GM19467 (cell line): ENCODE results near the gene CLEC16A.
"Not testable (repeated sequence)": the region's sequence is repeated elsewhere in the genome, so short reads cannot be mapped to it uniquely, and the experiment has no call there.

Source experiments
- ATAC-seq: cut with Tn5 transposase; IDR thresholded peaks from one replicate; pipeline ENCODE4 v1.9.1; 2021; ENCODE audit warnings: mild to moderate bottlenecking, moderate library complexity; ENCODE audit not compliant: unreplicated experiment

The CLEC16A gene

GRCh38 chr16:10965440-10966061, 21.2 kb downstream of the CLEC16A start:
- peak; percentile 47 for ATAC-seq

DNA sequence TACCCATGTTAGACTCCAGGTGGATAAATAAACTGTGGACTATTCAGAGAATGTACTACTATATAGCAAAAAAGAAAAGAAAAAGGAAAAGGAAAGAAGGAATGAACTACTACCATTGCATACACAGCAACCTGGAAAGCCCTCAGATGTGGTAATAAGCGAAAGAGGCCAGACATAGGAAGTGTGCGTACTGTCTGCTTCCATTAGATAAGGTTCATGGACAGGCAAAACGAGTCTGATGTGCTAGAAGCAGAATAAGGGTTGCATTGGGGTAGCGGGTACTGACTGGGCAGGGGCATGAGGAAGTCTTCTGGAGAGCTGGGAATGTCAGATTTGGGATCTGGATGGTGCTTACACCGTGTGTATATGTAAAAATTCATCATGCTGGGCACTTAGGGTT, 21.8 kb downstream of the CLEC16A start:
- ATAC-seq: no peak

DNA sequence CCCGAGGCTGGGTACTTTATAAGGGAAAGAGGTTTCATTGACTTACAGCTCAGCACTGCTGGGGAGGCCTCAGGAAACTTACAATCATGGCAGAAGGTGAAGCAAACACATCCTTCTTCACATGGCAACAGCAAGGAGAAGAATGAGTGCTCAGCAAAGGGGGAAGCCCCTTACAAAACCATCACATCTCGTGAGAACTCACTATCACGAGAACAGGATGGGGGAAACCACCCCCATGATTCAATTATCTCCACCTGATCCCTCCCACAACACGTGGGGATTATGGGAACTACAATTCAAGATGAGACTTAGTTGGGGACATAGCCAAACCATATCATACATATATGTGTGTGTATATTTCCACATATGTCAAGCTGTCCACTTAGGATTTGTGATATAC, 22.2 kb downstream of the CLEC16A start:
- not testable (repeated sequence) for ATAC-seq

- no peak for ATAC-seq
Observed at GRCh38 chr16:10967986-10968385, 23.6 kb downstream of the CLEC16A start.

GRCh38 chr16:10968498-10968897, 24.1 kb downstream of the CLEC16A start:
- ATAC-seq: no peak

GRCh38 chr16:10969615-10970014, 25.3 kb downstream of the CLEC16A start:
- no peak for ATAC-seq

GRCh38 chr16:10970065-10970464, 25.7 kb downstream of the CLEC16A start:
- ATAC-seq: no peak

- no peak for ATAC-seq
Observed at GRCh38 chr16:10971560-10971961, 27.2 kb downstream of the CLEC16A start.

DNA sequence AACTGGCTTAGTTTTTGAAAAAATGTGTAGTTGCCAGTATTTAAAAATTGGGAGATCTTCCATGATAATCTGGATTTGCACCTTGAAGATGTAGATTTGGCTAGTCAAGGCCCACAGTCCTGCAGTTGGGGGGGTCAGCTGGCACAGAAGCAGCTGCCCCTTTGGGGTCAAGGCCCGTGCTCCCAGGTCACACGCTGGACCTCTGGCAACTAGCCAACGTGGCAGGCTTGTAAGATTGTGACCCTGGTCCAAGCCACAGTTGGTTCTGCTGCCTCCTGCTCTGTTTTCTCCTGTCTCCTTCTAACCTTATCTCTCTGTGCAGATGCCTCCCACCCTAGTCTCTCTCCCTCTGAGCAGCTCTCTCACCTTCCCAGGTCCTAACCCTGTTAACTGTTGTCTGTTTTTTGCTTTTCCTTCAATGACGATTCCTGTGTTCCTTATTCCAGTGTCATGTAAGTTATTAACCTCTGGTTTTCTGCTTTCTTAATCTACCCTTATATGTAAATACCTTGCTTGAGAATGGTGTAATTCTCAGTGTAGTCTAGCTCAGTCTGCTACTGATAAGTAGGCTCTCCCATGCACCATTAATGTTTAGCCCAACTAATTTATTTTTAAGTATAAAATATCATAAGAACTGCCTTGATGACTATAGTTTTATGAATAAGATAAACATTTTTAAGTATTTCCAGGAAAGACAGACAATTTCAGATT, 27.9 kb downstream of the CLEC16A start:
- no peak for ATAC-seq

- ATAC-seq: no peak
Observed at GRCh38 chr16:10972819-10973464, 28.6 kb downstream of the CLEC16A start.

- ATAC-seq: no peak
Observed at GRCh38 chr16:10976634-10977033, 32.3 kb downstream of the CLEC16A start.

GRCh38 chr16:10978124-10978523, 33.8 kb downstream of the CLEC16A start:
- ATAC-seq: no peak

- ATAC-seq: no peak
Observed at GRCh38 chr16:10978871-10979446, 34.6 kb downstream of the CLEC16A start.

DNA sequence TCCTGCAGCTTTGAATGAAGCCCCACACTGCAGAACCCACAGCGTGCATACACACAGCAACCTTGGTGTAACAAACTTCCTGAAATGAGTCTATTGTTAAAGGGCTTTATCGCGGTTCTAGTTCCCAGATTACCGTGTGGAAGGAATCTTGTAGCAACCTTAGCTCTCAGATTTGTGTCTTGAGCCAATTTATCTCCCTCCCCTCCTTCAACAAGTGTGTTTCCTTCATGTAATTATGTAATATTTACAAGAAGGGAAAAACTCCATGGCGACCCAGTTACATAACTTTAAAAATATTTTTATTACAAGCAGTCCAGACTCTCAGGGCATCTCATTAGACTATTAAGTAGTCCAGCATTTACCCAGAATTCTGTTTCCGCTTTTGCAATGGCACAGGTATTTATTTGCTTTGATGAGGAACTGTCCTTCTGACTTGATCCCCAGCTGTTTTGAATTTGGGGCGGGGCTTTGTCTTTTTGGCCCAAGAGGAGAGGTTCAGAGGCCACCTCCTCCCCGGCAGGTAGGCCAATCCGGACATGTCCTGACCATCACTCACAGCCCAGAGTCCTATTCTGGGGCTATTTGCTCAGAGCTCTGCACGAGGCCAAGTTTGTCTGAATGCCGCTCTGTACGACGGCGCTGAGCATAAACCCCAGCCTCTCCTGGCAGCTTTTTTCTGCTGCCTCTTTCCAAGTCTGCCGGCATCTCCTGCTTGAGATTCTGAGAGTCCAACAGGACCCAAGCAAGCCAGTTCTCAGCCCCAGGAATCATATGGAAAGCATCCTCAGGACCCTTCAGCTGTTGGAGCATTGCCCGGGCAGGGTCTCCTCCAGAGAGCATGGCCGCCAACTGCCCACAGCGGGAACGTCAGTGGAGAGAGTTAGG, 35.6 kb downstream of the CLEC16A start:
- no peak for ATAC-seq

DNA sequence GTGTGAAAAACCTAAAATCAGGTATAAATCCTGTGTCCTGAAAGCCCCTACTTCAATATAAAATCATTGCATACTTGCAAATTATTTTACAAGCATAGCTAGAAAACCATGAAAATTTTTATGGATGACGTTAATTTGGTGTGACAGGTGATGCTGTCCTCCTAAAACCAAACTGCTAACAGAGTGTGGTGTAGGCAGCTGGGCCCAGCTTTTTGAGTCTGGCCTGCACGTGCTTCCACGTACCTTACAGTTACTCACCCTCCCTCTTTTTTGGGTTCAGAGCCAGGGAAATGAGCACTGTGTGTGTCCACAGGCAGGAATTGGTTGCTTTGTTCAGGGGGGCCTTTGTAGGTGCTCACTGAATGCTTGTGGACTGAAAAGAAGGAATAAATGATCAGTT, 36.4 kb downstream of the CLEC16A start:
- ATAC-seq: no peak

DNA sequence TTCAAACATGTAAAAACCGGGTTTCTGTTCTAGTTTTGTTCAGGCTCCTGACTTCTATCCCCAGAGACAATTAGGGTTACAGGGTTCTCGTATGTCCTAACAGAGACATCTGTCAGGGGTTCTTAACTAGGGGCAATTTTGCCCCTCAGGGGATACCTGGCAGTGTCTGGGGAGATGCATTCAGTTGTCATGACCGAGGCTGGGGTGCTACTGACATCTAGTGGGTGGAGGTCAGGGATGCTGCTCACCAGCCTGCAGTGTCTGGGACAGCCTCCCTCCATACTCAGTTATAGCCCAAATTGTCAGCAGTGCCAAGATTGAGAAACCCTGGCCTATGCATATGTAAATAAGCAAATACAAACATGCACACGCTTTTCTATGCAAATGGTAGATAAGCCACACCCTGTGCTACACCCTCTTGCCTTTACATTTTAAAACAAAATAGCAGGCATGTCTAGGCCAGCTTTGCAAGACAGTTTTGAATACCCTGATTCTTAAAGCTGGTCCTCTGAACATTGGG, 37.4 kb downstream of the CLEC16A start:
- ATAC-seq: peak; percentile 51

DNA sequence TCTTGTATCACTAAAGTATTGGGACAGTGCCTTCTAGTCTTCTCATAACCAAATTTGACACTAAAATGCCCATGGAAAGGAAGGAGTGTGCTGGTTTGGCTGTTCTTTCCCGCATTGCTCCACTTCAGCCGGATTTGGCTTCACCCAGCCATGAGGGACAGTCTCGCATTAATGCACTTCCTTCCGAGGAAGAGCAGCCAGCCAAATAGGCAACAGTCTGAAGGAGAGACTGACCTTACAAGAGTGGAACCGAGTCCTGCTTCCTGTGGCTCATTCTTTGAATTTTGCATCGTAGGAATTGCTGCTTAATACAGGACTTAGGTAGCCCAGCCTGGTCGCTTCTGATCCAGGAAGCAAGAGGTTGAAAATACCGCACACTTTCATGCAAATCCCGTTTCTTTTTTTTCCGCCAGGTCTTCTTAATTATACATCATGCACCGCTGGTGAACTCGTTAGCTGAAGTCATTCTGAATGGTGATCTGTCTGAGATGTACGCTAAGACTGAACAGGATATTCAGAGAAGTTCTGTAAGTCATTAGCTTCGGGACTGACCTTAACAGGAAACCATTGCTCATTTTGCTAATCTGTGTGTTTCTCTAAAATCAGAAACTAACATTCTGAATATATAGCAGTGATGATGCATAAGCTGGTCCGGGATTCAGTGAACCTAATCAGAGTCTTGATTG, 38.2 kb downstream of the CLEC16A start:
- ATAC-seq: peak; percentile 40

- peak; percentile 23 for ATAC-seq
Observed at GRCh38 chr16:10983159-10983558, 38.8 kb downstream of the CLEC16A start.

GRCh38 chr16:10984509-10984908, 40.1 kb downstream of the CLEC16A start:
- no peak for ATAC-seq
